WERI-Rb-1 (cell line): ENCODE data around the gene DNAJC4.

ENCODE experiments used
- DNase-seq: peaks from one replicate; pipeline ENCODE4 v3.0.0-alpha.2; 2020
- H3K27ac ChIP-seq: fragments of 250-450 bp; sonication (Bioruptor Pico); 2 replicates; pipeline ENCODE4 v1.5.1; 2020; ENCODE audit warnings: mild to moderate bottlenecking, moderate library complexity
- H3K27me3 ChIP-seq: fragments of 250-450 bp; sonication (Bioruptor Pico); 2 replicates; pipeline ENCODE4 v1.5.1; 2021; ENCODE audit warnings: mild to moderate bottlenecking, low read depth, moderate library complexity; ENCODE audit not compliant: insufficient read depth, severe bottlenecking
- H3K36me3 ChIP-seq: fragments of 250-450 bp; sonication (Bioruptor Pico); 2 replicates; pipeline ENCODE4 v1.5.1; 2020; ENCODE audit warnings: mild to moderate bottlenecking, moderate library complexity
- H3K4me3 ChIP-seq: 2 replicates; pipeline ENCODE4 v1.5.1; 2011; ENCODE audit warnings: low read depth, mild to moderate bottlenecking, control low read depth, low read length
- H3K9me3 ChIP-seq: fragments of 250-450 bp; sonication (Bioruptor Pico); 2 replicates; pipeline ENCODE4 v1.5.1; 2021; ENCODE audit warnings: mild to moderate bottlenecking, moderate library complexity; ENCODE audit not compliant: severe bottlenecking
- CTCF ChIP-seq: IDR thresholded peaks from 2 replicates; pipeline ENCODE4 v1.5.1; 2011; ENCODE audit warnings: low read depth, mild to moderate bottlenecking, control low read depth, inconsistent platforms, low read length

Gene DNAJC4

GRCh38 chr11:64224151-64224890, 6.0 kb upstream of the DNAJC4 start:
- Histone ChIP-seq H3K4me3 (no peak overlapping the region), H3K36me3 (no peaks in the 10 kb centered on the region; the same call in 1 of the 2 replicates), H3K27ac (no peak overlapping the region), H3K27me3 (no peaks in the 10 kb centered on the region), H3K9me3 (no peaks in the 10 kb centered on the region)
- no peak for DNase-seq
- no peak for TF ChIP-seq CTCF

- peak overlapping the region; percentile 70 for H3K4me3 ChIP-seq
- no peaks in the 10 kb centered on the region; the same call in 1 of the 2 replicates for H3K36me3 ChIP-seq
- H3K27ac ChIP-seq = peak overlapping the region; percentile 75
- no peak for DNase-seq
- no peaks in the 10 kb centered on the region for H3K9me3 ChIP-seq
- no peak for TF ChIP-seq CTCF
- no peaks in the 10 kb centered on the region for H3K27me3 ChIP-seq
These were observed 5.3 kb upstream of the DNAJC4 start for GRCh38 chr11:64224891-64225607.

DNA sequence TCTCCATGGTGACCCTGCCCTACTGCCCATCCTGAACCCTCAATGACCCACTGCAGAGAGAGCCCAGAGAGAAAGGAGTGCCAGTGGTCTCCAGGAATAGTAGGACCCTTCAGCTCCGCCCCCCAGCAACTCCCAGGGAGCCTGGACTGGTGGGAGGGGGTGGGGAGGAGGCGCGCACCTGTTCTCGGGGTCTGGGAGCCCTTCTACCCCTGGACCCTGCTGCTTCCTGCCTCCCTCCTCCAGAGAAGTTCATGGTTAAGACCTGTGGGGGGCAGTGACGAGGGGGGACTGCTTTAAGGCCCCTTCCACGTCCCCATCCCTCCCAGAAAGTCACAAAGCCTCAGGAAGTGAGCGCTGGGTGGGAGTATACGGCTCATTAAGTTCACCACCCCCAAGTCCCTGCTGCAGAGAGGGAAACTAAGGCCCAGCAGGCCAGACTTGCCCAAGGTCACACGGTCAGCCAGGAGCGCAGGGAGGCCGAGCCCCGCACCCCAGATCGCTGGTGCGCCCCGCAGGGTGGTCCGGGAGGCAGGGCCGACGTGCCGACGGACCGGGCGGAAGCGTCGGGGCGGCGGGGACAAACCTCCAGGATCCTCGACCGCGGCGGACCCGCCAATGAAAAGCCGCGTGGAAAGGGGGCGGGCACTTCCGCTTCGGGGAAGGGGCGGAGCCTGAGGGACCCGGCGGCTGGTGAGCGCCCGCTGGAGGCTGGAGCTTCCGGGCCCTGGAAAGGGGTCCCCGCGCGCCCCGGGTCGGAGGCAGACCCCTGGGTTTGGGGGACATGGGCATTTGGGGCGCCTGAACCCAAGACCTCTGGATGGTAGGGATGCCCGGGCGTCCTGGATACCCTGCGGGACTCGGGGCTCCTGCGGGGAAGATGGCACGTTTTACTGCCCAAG, 4.5 kb upstream of the DNAJC4 start, which contains the start of the genes NUDT22 and TRPT1:
TSS of gene NUDT22 (plus strand) at position 667 of the 899 bp plus-strand sequence. CDS start 379 bp downstream, outside the sequence.
TSS of gene TRPT1 (minus strand) at position 579 of the 899 bp plus-strand sequence. CDS start at position 253, 326 bp downstream.
- no peaks in the 10 kb centered on the region for H3K9me3 ChIP-seq
- peak within 1 kb of the TSS; percentile 70 for H3K4me3 ChIP-seq
- H3K36me3 ChIP-seq = no peaks in the 10 kb centered on the region; the same call in 1 of the 2 replicates
- TF ChIP-seq CTCF = 0 out of 2 replicates have a peak, but pooled peaks have one; percentile 24
- no peaks in the 10 kb centered on the region for H3K27me3 ChIP-seq
- DNase-seq = peak; percentile 91
- peak within 1 kb of the TSS; percentile 75 for H3K27ac ChIP-seq

DNA sequence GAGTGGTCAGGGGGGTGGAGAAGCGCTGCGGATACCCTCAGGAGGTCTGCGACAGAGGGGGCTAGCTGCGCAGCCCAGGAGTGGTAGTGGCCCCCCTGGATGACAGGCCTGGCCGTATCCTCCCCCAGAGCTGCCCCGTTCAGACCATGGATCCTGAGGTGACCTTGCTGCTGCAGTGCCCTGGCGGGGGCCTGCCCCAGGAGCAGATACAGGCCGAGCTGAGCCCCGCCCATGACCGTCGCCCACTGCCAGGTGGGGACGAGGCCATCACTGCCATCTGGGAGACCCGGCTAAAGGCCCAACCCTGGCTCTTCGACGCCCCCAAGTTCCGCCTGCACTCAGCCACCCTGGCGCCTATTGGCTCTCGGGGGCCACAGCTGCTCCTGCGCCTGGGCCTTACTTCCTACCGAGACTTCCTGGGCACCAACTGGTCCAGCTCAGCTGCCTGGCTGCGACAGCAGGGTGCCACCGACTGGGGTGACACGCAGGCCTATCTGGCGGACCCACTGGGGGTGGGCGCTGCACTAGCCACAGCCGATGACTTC, 3.8 kb upstream of the DNAJC4 start:
- peak; percentile 45 for DNase-seq
- Histone ChIP-seq H3K4me3 (peak overlapping the region; percentile 70), H3K9me3 (no peaks in the 10 kb centered on the region), H3K36me3 (no peaks in the 10 kb centered on the region; the same call in 1 of the 2 replicates), H3K27me3 (no peaks in the 10 kb centered on the region), H3K27ac (peak overlapping the region; percentile 75)
- TF ChIP-seq CTCF = no peak

GRCh38 chr11:64227405-64227956, 2.9 kb upstream of the DNAJC4 start:
- no peak overlapping the region for H3K4me3 ChIP-seq
- no peaks in the 10 kb centered on the region; the same call in 1 of the 2 replicates for H3K36me3 ChIP-seq
- H3K27me3 ChIP-seq = no peaks in the 10 kb centered on the region
- DNase-seq = no peak
- no peak overlapping the region for H3K27ac ChIP-seq
- no peak for TF ChIP-seq CTCF
- no peaks in the 10 kb centered on the region for H3K9me3 ChIP-seq
